WTC11 (cell line): ENCODE measurements around the gene SDE2. TPM values are rescaled to one million over a fixed set of nuclear protein-coding genes. Genes with fewer than 3 reads are reported as not detected.
A peak's percentile ranks its signal among the peaks of the same experiment; 100 is the strongest.
"Not testable (repeated sequence)": the region's sequence is repeated elsewhere in the genome, so short reads cannot be mapped to it uniquely, and the experiment has no call there.

Experiments used
- ATAC-seq: fragments of 200-7000 bp; cut with Tn5 transposase; 2 replicates; pipeline ENCODE4 v1.10.0; 2021; ENCODE audit warnings: mild to moderate bottlenecking, moderate library complexity
- CTCF ChIA-PET: fragments of 300-600 bp; sonication (Branson Sonifier 250); formaldehyde crosslinking; loops from one replicate; lab custom pipeline; 2021; ENCODE audit warnings: antibody characterized with exemption; lab: Charles Lee
- POLR2A ChIA-PET: fragments of 350-600 bp; sonication (Branson Sonifier 250); formaldehyde crosslinking; loops from one replicate; lab custom pipeline; 2021; ENCODE audit warnings: antibody characterized with exemption; lab: Charles Lee
- DNase-seq: peaks from one replicate; pipeline ENCODE4 v3.0.0; 2021; ENCODE audit warnings: low spot score
- H3K27ac Mint-ChIP-seq: 2 replicates; pipeline ENCODE4 v1.8.0; 2021; ENCODE audit warnings: mixed read lengths
- H3K27me3 Mint-ChIP-seq: 2 replicates; pipeline ENCODE4 v1.8.0; 2021; ENCODE audit warnings: low read depth, mild to moderate bottlenecking, moderate library complexity, mixed read lengths
- H3K36me3 Mint-ChIP-seq: 2 replicates; pipeline ENCODE4 v1.8.0; 2021; ENCODE audit warnings: mixed read lengths
- H3K4me1 Mint-ChIP-seq: 2 replicates; pipeline ENCODE4 v1.8.0; 2022; ENCODE audit warnings: mixed read lengths
- H3K4me3 Mint-ChIP-seq: 2 replicates; pipeline ENCODE4 v1.8.0; 2021; ENCODE audit warnings: mild to moderate bottlenecking, moderate library complexity, mixed read lengths
- H3K9me3 Mint-ChIP-seq: 2 replicates; pipeline ENCODE4 v1.8.0; 2021; ENCODE audit warnings: mixed read lengths
- CREM ChIP-seq: sonication (generic); formaldehyde crosslinking; IDR thresholded peaks from 2 replicates; pipeline ENCODE4 v1.8.1; 2022; ENCODE audit warnings: mild to moderate bottlenecking, missing genetic modification reagents, moderate library complexity
- FOXK1 ChIP-seq: sonication (generic); formaldehyde crosslinking; IDR thresholded peaks from 2 replicates; pipeline ENCODE4 v1.8.0; 2022; ENCODE audit warnings: mild to moderate bottlenecking, moderate library complexity, missing genetic modification reagents
- MYBL2 ChIP-seq: sonication (generic); formaldehyde crosslinking; IDR thresholded peaks from 2 replicates; pipeline ENCODE4 v1.8.1; 2023; ENCODE audit warnings: mild to moderate bottlenecking, moderate library complexity, missing genetic modification reagents
- NFATC4 ChIP-seq: fragments of 250-450 bp; sonication (Bioruptor Pico); IDR thresholded peaks from 2 replicates; pipeline ENCODE4 v1.9.0; 2021; ENCODE audit warnings: mild to moderate bottlenecking
- NR2C2 ChIP-seq: sonication (generic); formaldehyde crosslinking; IDR thresholded peaks from 2 replicates; pipeline ENCODE4 v1.8.0; 2022; ENCODE audit warnings: mild to moderate bottlenecking, missing genetic modification reagents
- OVOL2 ChIP-seq: fragments of 250-450 bp; sonication (Bioruptor Pico); IDR thresholded peaks from 2 replicates; pipeline ENCODE4 v1.9.0; 2021; ENCODE audit warnings: mild to moderate bottlenecking, borderline replicate concordance
- SP1 ChIP-seq: sonication (generic); formaldehyde crosslinking; conservative IDR thresholded peaks from 2 replicates; pipeline ENCODE4 v1.8.1; 2022; ENCODE audit warnings: missing genetic modification reagents
- TEAD4 ChIP-seq: sonication (generic); formaldehyde crosslinking; IDR thresholded peaks from 2 replicates; pipeline ENCODE4 v1.8.0; 2022; ENCODE audit warnings: mild to moderate bottlenecking, missing genetic modification reagents
- ZBTB21 ChIP-seq: sonication (generic); formaldehyde crosslinking; IDR thresholded peaks from 2 replicates; pipeline ENCODE4 v1.8.1; 2023; ENCODE audit warnings: mild to moderate bottlenecking, missing genetic modification reagents, borderline replicate concordance
- ZNF317 ChIP-seq: sonication (generic); formaldehyde crosslinking; IDR thresholded peaks from 2 replicates; pipeline ENCODE4 v1.8.1; 2023; ENCODE audit warnings: low read depth, mild to moderate bottlenecking, moderate library complexity, missing genetic modification reagents, borderline replicate concordance
- total RNA-seq: library from RNA; stranded (reverse); gene quantifications from 3 replicates; pipeline ENCODE4 v1.2.3, GENCODE V29; 2021
- TF ChIP-seq, protein P1 (sequence below): sonication (generic); formaldehyde crosslinking; conservative IDR thresholded peaks from 2 replicates; pipeline ENCODE4 v1.8.1; 2022; ENCODE audit warnings: mild to moderate bottlenecking, missing genetic modification reagents
- TF ChIP-seq, protein P2 (sequence below): fragments of 250-450 bp; sonication (Bioruptor Pico); conservative IDR thresholded peaks from 2 replicates; pipeline ENCODE4 v1.9.0; 2021; ENCODE audit warnings: mild to moderate bottlenecking
- TF ChIP-seq, protein P3 (sequence below): fragments of 250-450 bp; sonication (Bioruptor Pico); IDR thresholded peaks from 2 replicates; pipeline ENCODE4 v2.1.2; 2022; ENCODE audit warnings: mild to moderate bottlenecking, moderate library complexity
- TF ChIP-seq, protein P4 (sequence below): fragments of 250-450 bp; sonication (Bioruptor Pico); IDR thresholded peaks from 2 replicates; pipeline ENCODE4 v1.9.0; 2021; ENCODE audit warnings: mild to moderate bottlenecking
- TF ChIP-seq, protein P5 (sequence below): sonication (generic); formaldehyde crosslinking; IDR thresholded peaks from 2 replicates; pipeline ENCODE4 v1.8.0; 2022; ENCODE audit warnings: mild to moderate bottlenecking, missing genetic modification reagents
- TF ChIP-seq, protein P6 (sequence below): sonication (generic); formaldehyde crosslinking; IDR thresholded peaks from 2 replicates; pipeline ENCODE4 v1.8.1; 2023; ENCODE audit warnings: mild to moderate bottlenecking, moderate library complexity, missing genetic modification reagents
- TF ChIP-seq, protein P7 (sequence below): fragments of 250-450 bp; sonication (Bioruptor Pico); IDR thresholded peaks from 2 replicates; pipeline ENCODE4 v1.9.0; 2021; ENCODE audit warnings: moderate library complexity, mild to moderate bottlenecking, inconsistent platforms, borderline replicate concordance

The SDE2 gene
- total RNA-seq, 1 experiment from 2014 or later = 17.2 TPM

DNA sequence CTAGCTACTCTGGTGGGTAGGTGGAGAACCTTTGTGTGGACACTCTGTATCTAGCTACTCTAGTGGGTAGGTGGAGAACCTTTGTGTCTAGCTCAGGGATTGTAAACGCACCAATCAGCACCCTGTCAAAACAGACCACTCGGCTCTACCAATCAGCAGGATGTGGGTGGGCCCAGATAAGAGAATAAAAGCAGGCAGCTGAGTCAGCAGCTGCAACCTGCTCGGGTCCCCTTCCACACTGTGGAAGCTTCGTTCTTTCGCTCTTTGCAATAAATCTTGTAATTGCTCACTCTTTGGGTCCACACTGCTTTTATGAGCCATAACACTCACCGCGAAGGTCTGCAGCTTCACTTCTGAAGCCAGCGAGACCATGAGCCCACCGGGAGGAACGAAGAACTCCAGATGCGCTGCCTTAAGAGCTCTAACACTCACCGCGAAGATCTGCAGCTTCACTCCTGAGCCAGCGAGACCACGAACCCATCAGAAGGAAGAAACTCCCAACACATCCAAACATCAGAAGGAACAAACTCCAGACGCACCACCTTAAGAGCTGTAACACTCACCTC lies 28.5 kb downstream of the SDE2 start:
- POLR2A ChIA-PET, H3K4me1 Mint-ChIP-seq, H3K36me3 Mint-ChIP-seq, H3K4me3 Mint-ChIP-seq, DNase-seq, H3K27me3 Mint-ChIP-seq: not testable (repeated sequence)
- H3K9me3 Mint-ChIP-seq = peaks cover 12% of the 10 kb centered on the region
- CTCF ChIA-PET = interaction anchor here (2.3 kb wide), 1 partner anchor 17 kb away, joined by 7 read pairs; no protein-coding TSS in a partner anchor
- TF ChIP-seq ZNF317 = peak; percentile 64; the same call in 1 of the 2 replicates
- TF ChIP-seq, all 79 proteins: peak for 1; not testable (repeated sequence) for 78
- not testable (repeated sequence) for ATAC-seq, H3K27ac Mint-ChIP-seq

DNA sequence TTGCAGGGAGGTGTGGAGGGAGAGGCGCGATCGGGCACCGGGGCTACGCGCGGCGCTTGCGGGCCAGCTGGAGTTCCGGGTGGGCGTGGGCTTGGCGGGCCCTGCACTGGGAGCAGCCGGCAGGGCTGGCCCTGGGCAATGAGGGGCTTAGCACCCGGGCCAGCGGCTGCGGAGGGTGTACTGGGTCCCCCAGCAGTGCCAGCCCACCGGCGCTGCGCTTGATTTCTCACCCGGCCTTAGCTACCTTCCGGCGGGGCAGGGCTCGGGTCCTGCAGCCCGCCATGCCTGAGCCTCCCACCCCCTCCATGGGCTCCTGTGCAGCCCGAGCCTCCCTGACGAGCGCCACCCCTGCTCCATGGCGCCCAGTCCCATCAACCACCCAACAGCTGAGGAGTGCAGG lies 29.4 kb downstream of the SDE2 start:
- H3K9me3 Mint-ChIP-seq = peaks cover 12% of the 10 kb centered on the region
- not testable (repeated sequence) for ATAC-seq, H3K4me3 Mint-ChIP-seq, DNase-seq, H3K27ac Mint-ChIP-seq, H3K27me3 Mint-ChIP-seq, H3K36me3 Mint-ChIP-seq, H3K4me1 Mint-ChIP-seq
- ChIA-PET POLR2A (interaction anchor here (0.6 kb wide), 1 partner anchor 40 kb away, joined by 3 read pairs; no protein-coding TSS in a partner anchor), CTCF (interaction anchor here (1.3 to 2.3 kb wide), 2 partner anchors 18 to 495 kb away, joined by 3 to 7 read pairs; no protein-coding TSS in a partner anchor)

DNA sequence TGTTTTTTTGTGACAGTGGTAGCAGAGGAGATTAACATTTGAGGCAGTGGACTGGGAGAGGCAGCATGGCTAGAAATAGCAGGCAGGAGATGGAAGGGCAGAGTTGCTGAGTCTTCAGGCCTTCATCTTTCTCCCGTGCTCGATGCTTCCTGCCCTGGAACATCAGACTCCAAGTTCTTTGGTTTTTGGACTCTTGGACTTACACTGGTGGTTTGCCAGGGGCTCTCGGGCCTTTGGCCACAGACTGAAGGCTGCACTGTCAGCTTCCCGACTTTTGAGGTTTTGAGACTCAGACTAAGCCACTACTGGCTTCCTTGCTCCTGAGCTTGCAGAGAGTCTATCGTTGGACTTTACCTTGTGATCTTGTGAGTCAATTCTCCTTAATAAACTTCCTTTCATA lies 33.9 kb downstream of the SDE2 start:
- peaks cover 26% of the 10 kb centered on the region for H3K27me3 Mint-ChIP-seq
- TF ChIP-seq MYBL2 (no peak), NFATC4 (CRISPR knock-in tag) (no peak)
- TF ChIP-seq, protein P1, sequence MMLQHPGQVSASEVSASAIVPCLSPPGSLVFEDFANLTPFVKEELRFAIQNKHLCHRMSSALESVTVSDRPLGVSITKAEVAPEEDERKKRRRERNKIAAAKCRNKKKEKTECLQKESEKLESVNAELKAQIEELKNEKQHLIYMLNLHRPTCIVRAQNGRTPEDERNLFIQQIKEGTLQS (CRISPR knock-in tag) = no peak
- TF ChIP-seq, protein P2, sequence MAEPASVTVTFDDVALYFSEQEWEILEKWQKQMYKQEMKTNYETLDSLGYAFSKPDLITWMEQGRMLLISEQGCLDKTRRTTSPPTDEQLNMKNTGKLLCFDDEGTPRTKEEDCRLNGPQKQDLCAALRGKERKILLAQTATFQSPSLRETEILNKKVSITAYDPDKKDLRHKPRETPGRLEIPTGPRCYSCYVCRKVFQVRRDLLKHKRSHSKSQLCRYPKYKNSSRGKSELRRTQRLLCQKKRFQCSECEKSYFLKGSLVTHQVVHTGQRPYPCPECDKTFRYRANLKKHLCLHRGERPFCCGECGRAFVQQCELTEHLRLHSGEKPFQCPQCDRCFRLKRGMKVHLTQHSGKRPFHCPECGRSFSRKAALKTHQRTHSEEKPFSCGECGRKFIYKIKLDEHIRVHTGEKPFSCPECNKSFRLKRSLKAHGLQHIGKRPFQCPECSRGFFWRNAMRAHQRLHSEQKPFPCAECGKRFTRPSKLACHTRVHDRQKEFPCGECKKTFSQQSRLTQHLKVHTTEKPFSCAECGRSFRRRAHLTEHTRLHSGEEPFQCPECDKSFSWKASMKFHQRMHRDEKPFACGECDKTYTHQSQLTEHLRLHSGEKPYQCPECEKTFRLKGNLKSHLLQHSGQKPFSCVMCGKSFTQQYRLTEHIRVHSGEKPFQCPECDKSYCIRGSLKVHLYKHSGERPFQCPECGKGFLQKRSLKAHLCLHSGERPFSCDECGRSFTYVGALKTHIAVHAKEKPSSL (CRISPR knock-in tag) = no peak
- TF ChIP-seq, protein P3, sequence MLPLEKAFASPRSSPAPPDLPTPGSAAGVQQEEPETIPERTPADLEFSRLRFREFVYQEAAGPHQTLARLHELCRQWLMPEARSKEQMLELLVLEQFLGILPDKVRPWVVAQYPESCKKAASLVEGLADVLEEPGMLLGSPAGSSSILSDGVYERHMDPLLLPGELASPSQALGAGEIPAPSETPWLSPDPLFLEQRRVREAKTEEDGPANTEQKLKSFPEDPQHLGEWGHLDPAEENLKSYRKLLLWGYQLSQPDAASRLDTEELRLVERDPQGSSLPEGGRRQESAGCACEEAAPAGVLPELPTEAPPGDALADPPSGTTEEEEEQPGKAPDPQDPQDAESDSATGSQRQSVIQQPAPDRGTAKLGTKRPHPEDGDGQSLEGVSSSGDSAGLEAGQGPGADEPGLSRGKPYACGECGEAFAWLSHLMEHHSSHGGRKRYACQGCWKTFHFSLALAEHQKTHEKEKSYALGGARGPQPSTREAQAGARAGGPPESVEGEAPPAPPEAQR (CRISPR knock-in tag) = no peak
- H3K4me3 Mint-ChIP-seq = no peak overlapping the region
- H3K4me1 Mint-ChIP-seq = no peaks in the 10 kb centered on the region
- H3K27ac Mint-ChIP-seq = no peak overlapping the region
- ATAC-seq = no peak
- H3K9me3 Mint-ChIP-seq = 0 out of 2 replicates have a peak, but pooled peaks cover 4% of the 10 kb centered on the region
- ChIA-PET POLR2A (interaction anchor here (0.7 kb wide), 1 partner anchor 24 kb away, joined by 4 read pairs; the partner anchor contains the start of gene LEFTY2), CTCF (no interaction called here)
- H3K36me3 Mint-ChIP-seq = peaks cover 4% of the 10 kb centered on the region; the same call in 1 of the 2 replicates
- DNase-seq = no peak

DNA sequence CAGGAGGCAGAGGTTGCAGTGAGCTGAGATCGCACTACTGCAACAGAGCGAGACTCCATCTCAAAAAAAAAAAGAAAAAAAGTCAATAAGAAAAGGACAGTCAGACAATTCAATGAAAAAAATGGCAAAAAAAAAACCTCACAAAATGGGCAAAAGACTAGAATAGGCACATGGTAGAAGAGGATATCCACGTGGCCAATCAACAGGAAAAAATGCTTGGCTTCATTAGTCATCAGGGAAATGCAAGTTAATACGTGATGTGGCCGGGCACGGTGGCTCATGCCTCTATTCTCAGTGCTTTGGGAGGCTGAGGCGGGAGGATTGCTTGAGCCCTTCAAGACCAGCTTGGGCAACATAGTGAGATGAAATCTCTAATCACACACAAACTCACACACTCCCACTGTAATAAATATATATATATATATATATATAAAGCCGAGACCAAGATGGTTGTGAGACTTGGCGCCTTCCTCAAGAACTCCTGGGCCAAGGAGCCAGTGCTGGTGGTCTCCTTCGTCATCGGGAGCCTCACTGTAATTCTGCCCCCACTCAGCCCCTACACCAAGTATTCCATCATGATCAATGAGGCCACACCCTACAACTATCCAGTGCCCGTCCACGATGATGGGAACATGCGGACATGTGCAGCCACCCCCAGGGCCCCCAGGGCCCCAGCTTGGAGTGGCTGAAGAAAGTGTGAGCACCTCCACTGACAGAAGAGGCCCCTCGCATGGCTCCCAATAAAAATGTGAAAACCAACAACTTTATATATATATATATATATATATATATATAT lies 35.2 kb downstream of the SDE2 start:
- H3K4me3 Mint-ChIP-seq = no peak overlapping the region
- ChIA-PET POLR2A (no interaction called here), CTCF (interaction anchor here (1.0 to 2.9 kb wide), 6 partner anchors 11 to 191 kb away, joined by 3 to 18 read pairs (median 6); partner anchors contain the start of genes LEFTY2 and TMEM63A)
- no peak for ATAC-seq
- H3K36me3 Mint-ChIP-seq = peaks cover 3% of the 10 kb centered on the region; the same call in 1 of the 2 replicates
- 0 out of 2 replicates have a peak, but pooled peaks cover 3% of the 10 kb centered on the region for H3K9me3 Mint-ChIP-seq
- DNase-seq = no peak
- H3K4me1 Mint-ChIP-seq = no peaks in the 10 kb centered on the region
- H3K27ac Mint-ChIP-seq = no peak overlapping the region
- H3K27me3 Mint-ChIP-seq = peaks cover 30% of the 10 kb centered on the region
- no peak for TF ChIP-seq NR2C2 (CRISPR knock-in tag)
- TF ChIP-seq FOXK1 (CRISPR knock-in tag) = no peak
- no peak for TF ChIP-seq CREM
- TF ChIP-seq TEAD4 (CRISPR knock-in tag) = no peak
- no peak for TF ChIP-seq SP1 (CRISPR knock-in tag)
- no peak for TF ChIP-seq ZBTB21 (CRISPR knock-in tag)
- TF ChIP-seq, protein P4, sequence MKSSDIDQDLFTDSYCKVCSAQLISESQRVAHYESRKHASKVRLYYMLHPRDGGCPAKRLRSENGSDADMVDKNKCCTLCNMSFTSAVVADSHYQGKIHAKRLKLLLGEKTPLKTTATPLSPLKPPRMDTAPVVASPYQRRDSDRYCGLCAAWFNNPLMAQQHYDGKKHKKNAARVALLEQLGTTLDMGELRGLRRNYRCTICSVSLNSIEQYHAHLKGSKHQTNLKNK = no peak
- TF ChIP-seq OVOL2 (CRISPR knock-in tag) = no peak
- TF ChIP-seq, protein P5, sequence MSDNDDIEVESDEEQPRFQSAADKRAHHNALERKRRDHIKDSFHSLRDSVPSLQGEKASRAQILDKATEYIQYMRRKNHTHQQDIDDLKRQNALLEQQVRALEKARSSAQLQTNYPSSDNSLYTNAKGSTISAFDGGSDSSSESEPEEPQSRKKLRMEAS (CRISPR knock-in tag) = no peak
- TF ChIP-seq, protein P6, sequence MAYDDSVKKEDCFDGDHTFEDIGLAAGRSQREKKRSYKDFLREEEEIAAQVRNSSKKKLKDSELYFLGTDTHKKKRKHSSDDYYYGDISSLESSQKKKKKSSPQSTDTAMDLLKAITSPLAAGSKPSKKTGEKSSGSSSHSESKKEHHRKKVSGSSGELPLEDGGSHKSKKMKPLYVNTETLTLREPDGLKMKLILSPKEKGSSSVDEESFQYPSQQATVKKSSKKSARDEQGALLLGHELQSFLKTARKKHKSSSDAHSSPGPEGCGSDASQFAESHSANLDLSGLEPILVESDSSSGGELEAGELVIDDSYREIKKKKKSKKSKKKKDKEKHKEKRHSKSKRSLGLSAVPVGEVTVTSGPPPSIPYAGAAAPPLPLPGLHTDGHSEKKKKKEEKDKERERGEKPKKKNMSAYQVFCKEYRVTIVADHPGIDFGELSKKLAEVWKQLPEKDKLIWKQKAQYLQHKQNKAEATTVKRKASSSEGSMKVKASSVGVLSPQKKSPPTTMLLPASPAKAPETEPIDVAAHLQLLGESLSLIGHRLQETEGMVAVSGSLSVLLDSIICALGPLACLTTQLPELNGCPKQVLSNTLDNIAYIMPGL (CRISPR knock-in tag) = no peak
- TF ChIP-seq, protein P7, sequence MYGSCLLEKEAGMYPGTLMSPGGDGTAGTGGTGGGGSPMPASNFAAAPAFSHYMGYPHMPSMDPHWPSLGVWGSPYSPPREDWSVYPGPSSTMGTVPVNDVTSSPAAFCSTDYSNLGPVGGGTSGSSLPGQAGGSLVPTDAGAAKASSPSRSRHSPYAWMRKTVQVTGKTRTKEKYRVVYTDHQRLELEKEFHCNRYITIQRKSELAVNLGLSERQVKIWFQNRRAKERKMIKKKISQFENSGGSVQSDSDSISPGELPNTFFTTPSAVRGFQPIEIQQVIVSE = no peak
